Neural progenitor cell (in vitro differentiated cells): Measurements from ENCODE around the gene UHRF2.

Source experiments
- EZH2 ChIP-seq: fragments of 200-600 bp; sonication (generic); IDR thresholded peaks from 2 replicates; pipeline ENCODE4 v1.6.1; 2017; ENCODE audit warnings: antibody characterized with exemption, mild to moderate bottlenecking, moderate library complexity
- EZH2phosphoT487 ChIP-seq: fragments of 200-600 bp; sonication (generic); IDR thresholded peaks from 2 replicates; pipeline ENCODE4 v1.6.1; 2017; ENCODE audit warnings: antibody characterized with exemption
- TF ChIP-seq, protein P1 (sequence below): fragments of 200-600 bp; sonication (generic); IDR thresholded peaks from 2 replicates; pipeline ENCODE4 v1.5.1; 2017; ENCODE audit warnings: antibody characterized with exemption, mild to moderate bottlenecking

DNA sequence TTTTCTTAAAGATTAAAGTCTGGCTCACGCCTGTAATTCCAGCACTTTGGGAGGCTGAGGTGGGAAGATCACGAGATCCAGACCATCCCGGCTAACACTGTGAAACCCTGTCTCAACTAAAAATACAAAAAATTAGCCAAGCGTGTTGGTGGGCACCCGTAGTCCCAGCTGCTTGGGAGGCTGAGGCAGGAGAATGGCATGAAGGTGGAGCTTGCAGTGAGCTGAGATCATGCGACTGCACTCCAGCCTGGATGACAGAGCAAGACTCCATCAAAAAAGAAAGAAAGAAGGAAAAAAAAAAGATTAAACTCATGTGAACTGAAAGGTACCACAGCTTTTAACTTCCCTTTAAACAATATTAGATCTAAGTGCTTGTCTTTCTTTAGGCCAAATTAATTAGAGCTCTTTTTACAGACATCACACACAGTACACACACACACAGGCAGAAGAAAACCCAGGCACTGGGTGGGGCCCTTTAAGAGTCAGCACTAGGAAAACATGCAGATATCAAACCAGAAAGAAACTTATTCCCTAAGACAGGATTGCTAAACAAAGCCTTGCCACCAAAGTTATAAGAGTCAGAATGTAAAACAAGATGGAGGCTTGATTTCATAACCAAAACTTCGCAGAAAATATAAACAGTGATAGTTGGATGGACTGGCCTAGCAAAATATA is 29.3 kb upstream of the UHRF2 start:
- TF ChIP-seq, protein P1, sequence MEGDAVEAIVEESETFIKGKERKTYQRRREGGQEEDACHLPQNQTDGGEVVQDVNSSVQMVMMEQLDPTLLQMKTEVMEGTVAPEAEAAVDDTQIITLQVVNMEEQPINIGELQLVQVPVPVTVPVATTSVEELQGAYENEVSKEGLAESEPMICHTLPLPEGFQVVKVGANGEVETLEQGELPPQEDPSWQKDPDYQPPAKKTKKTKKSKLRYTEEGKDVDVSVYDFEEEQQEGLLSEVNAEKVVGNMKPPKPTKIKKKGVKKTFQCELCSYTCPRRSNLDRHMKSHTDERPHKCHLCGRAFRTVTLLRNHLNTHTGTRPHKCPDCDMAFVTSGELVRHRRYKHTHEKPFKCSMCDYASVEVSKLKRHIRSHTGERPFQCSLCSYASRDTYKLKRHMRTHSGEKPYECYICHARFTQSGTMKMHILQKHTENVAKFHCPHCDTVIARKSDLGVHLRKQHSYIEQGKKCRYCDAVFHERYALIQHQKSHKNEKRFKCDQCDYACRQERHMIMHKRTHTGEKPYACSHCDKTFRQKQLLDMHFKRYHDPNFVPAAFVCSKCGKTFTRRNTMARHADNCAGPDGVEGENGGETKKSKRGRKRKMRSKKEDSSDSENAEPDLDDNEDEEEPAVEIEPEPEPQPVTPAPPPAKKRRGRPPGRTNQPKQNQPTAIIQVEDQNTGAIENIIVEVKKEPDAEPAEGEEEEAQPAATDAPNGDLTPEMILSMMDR: no peak
- TF ChIP-seq EZH2 (no peak), EZH2phosphoT487 (no peak)
